ENCODE measurements around the gene FEM1C.

Gene FEM1C

GRCh38 chr5:115477581-115477980 is 67.0 kb downstream of the FEM1C start:
- no peak for DNase-seq (ENCODE audit: low read depth in 2 of 2)

DNA sequence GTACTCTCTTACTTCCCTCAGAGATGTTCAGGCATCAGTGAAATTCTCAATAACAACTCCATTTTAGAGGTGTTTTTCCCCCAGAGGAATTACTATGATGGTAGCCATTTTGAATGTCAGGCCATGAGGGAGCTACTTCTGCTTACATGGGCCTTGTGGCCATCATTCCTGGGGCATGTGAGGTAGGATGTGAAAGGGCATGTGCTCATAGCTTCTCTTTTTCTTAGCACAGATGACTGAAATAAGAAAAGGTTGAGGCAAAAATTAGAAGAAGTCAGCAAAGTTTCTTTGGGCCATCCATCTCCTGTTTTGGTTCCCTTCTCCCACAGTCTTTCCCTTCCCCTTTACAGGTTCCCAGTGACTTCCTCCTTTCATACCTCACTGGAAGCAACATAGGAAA is 68.8 kb downstream of the FEM1C start:
- DNase-seq (ENCODE audit: low read depth in 2 of 2): no peak

- DNase-seq (ENCODE audit: low read depth in 2 of 2): no peak
Observed at GRCh38 chr5:115472271-115473025, 72.1 kb downstream of the FEM1C start.

DNA sequence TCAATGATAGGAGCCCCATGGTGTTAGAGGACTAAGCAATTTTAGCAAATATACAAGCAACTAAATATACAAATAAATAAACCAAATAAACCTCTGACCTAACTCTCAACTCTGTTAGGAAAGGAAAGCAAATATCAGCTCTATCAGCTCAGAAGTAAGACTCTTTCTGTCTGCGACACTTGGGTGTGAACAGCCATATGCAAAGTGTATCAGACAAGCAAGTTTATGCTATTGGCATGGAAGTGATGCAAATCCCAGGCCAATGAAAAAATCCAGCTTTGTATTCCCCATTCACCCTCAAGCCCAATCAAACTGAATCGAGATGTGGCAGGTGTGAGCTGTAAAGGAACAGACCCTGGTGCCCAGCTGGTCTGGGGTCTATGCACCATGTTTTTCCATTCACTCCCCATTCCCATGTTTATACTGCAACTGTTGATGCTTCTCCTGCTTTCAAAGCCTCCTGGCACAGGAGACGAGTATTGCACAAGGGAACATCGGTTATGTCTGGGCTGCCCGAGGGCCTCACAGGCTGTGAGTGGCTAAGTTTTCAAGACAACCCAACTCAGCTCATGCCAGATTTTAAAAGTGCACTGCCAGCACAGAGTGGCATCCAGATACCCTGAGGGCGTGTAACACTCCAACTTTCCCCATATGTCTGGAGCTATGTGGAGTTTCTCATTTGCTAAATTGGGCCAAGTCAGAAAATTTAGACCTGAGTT is 73.1 kb downstream of the FEM1C start:
- DNase-seq (ENCODE audit: low read depth in 2 of 2): no peak

GRCh38 chr5:115470921-115471320 is 73.7 kb downstream of the FEM1C start:
- DNase-seq (ENCODE audit: low read depth in 2 of 2): no peak
